Subcutaneous adipose tissue (tissue), 4 donors: Measurements from ENCODE around the gene ICAM5. TPM values are rescaled to one million over a fixed set of nuclear protein-coding genes. Genes with fewer than 3 reads are reported as not detected.

Experiments used
- total RNA-seq, 4 donors: library from RNA; depleted of rRNA; stranded (reverse); fragments of >200 nt; gene quantifications; one replicate each; pipeline ENCODE4 v1.1.0, GENCODE V29; 2016
- TF ChIP-seq, protein P1 (sequence below): fragments of 450-650 bp; IDR thresholded peaks from one replicate; pipeline ENCODE4 v1.5.1; 2016; ENCODE audit warnings: low read depth, mild to moderate bottlenecking, control low read depth, antibody characterized with exemption, moderate library complexity

Gene ICAM5
- total RNA-seq, 4 donors from 2014 or later, result 0.16 to 0.68 (median 0.52) TPM

DNA sequence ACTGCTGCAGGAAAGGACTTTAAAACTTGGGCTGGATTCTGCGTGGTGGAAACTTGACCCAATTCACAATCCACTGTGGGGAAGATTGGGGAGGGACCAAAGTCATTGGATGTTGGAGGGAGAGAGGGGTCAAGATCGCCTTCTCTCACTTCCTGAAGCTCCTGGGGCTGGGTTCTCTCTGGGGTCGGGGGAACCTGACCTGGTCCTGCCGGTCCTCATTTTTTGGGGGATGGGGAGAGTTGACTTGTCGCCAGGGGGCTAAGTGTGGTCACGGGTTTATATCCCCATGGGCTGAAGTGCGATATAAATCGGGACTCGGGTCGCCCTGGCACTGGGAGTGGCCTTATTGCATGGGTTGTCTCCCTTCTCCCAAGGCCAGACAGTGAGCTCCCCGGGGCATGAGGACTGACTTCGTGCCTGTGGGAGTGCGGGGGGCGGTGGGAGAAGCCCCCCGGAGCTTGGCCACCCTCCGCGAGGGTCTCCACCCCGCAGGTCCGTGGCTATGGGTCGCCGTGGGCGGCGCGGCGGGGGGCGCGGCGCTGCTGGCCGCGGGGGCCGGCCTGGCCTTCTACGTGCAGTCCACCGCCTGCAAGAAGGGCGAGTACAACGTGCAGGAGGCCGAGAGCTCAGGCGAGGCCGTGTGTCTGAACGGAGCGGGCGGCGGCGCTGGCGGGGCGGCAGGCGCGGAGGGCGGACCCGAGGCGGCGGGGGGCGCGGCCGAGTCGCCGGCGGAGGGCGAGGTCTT is 6.3 kb downstream of the ICAM5 start:
- TF ChIP-seq, protein P1, sequence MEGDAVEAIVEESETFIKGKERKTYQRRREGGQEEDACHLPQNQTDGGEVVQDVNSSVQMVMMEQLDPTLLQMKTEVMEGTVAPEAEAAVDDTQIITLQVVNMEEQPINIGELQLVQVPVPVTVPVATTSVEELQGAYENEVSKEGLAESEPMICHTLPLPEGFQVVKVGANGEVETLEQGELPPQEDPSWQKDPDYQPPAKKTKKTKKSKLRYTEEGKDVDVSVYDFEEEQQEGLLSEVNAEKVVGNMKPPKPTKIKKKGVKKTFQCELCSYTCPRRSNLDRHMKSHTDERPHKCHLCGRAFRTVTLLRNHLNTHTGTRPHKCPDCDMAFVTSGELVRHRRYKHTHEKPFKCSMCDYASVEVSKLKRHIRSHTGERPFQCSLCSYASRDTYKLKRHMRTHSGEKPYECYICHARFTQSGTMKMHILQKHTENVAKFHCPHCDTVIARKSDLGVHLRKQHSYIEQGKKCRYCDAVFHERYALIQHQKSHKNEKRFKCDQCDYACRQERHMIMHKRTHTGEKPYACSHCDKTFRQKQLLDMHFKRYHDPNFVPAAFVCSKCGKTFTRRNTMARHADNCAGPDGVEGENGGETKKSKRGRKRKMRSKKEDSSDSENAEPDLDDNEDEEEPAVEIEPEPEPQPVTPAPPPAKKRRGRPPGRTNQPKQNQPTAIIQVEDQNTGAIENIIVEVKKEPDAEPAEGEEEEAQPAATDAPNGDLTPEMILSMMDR, result no peak

DNA sequence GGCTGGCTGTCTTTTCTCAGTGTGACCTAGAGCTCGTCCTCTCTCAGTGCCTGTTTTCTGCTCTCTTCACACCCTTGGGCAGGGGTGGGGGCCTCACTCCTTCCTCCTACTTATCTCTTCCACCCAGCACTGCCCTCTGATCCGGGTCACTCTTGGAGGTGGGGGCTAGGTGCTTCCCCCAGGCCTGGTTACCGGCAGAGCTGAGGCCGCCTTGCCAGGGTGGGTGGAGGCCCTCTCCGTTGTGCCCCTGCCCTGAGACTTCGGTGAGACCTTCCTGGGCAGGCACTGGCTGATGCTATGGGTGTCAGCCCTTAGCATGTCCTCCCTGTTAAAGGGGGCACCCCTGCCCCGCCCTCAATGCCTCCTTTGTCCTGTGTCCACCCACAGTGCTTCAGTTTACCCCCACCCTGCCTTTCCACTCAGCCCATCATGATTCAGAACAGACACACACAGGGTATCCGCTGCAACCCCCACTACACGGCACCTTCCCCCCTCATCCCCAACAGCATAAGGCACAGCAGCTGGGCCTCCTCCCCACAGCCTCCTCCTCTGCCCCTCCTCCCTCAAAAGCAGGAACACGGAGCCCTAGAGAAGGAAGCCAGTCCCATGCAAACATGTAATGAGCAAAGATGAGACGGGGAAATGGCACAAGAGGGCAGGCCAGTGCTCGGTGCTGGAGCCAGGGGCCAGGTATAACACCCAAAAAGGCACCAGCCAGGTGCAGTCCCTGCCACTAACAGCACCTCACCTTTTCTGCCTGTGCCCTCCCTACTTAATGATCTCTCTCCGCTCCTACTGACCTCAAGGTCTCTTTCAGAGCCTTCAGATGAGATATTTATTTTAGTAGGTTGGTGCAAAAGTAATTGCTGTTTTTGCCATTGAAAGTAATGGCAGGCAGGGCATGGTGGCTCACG is 10.1 kb downstream of the ICAM5 start:
- TF ChIP-seq, protein P1, result no peak

DNA sequence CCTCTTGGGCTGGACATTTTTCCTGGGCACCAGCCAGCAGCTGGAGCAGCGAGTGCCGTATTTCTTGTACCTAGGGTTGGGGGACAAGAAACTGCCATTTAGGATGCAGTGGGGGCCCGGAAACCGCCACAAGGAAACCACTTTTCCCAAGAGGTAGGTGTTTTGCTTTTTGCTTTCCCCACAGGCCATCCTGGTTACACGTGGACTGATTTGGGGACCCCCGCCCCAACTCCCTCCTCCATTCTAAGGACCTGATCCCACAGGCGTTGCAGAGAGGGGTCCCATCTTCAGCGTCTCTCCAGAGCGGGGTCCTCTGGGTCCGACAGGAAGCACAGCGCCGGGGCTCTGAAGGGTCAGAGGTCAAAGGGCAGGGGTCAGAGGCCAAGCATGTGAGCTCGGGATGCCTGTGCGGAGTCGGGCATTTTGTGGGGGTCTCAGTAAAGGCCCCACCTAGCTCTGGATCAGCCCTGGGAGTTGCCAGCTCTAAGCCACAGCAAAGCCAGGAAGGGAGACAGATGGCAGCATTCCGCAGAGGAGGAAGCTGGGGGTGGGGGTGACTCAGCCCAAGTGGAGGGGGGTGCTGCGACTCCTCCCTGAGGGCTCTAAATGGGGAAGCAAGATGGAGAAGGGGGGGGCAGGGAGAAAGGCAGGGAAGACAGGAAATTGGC is 15.5 kb downstream of the ICAM5 start:
- TF ChIP-seq, protein P1, result no peak

GRCh38 chr19:10306327-10306726 is 16.6 kb downstream of the ICAM5 start:
- TF ChIP-seq, protein P1, result no peak

- TF ChIP-seq, protein P1, result no peak
These were observed 19.7 kb downstream of the ICAM5 start, which contains the start of gene ZGLP1 for GRCh38 chr19:10309423-10309822. ZGLP1 (minus strand) TSS chr19:10309815.

DNA sequence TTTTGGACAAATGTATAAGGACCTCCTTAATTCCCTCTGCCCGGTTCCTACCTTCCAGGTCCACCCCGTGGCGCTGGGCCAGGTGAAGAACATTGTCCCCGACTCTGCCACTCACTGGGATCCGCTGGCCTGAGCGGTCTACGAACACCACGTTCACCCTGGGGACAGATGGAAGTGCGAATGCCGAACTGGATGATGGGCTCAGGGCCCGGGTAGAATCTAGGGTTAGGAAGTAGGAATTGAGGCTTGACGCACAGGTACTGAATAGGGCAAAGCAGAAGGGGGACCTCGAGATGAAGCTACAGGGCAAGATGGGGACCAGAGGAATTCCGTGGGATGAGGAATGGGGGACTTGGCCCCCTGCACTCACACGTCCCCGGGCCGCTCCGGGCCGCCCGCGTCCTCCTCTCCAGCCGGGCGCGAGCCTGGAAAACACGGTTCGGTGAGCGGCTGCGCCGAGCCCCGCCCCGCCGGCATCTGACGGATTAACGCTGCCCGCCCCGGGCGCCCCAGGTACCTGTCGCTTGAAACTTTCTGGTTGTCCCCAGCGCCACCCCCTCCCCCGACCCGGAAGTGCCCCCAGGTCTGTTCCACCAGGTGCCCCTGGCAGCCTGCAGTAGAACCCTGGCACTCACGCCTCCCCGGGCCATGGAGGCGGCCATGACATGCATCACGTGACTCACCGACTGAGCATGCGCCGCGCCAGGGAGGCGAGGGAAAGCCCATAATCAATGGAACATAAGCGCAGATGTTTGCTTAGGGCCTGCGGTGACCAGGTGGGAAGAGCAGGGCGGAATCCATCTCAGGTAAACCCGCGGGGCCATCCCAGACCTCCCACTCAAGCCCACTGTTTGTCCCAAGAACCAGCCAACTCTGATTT is 25.8 kb downstream of the ICAM5 start, which contains the start of gene FDX2:
Gene FDX2, minus strand, starts transcription at position 681 of the 880 bp plus-strand sequence. Its CDS starts 19 bp downstream, at position 662.
- TF ChIP-seq, protein P1, result no peak
